Measurements from ENCODE around the gene EXOC3L4.

Gene EXOC3L4

GRCh38 chr14:103126088-103126872, 31.8 kb downstream of the EXOC3L4 start:
- no peak for DNase-seq

GRCh38 chr14:103126873-103127304, 32.4 kb downstream of the EXOC3L4 start:
- no peak for DNase-seq
- in situ Hi-C loops (cut with HindIII; ENCODE audit: low pct_ligation_motif_present, low pct_unique_long_range_greater_than_20kb, low sequenced_read_pairs), result no loop called here

More at GRCh38 chr14:103126088-103126872, 31.8 kb downstream of the EXOC3L4 start:
- in situ Hi-C loops (cut with HindIII; ENCODE audit: low pct_ligation_motif_present, low pct_unique_long_range_greater_than_20kb, low sequenced_read_pairs), result no loop called here

GRCh38 chr14:103127356-103127755, 32.8 kb downstream of the EXOC3L4 start:
- in situ Hi-C loops (cut with HindIII; ENCODE audit: low pct_ligation_motif_present, low pct_unique_long_range_greater_than_20kb, low sequenced_read_pairs), result no loop called here
- DNase-seq, result no peak

GRCh38 chr14:103127861-103128598, 33.5 kb downstream of the EXOC3L4 start:
- DNase-seq, result no peak
- in situ Hi-C loops (cut with HindIII; ENCODE audit: low pct_ligation_motif_present, low pct_unique_long_range_greater_than_20kb, low sequenced_read_pairs), result no loop called here

- no peak for DNase-seq
- in situ Hi-C loops (cut with HindIII; ENCODE audit: low pct_ligation_motif_present, low pct_unique_long_range_greater_than_20kb, low sequenced_read_pairs), result no loop called here
Measured at GRCh38 chr14:103128631-103129300, 34.2 kb downstream of the EXOC3L4 start.

GRCh38 chr14:103129301-103130016, 34.9 kb downstream of the EXOC3L4 start:
- DNase-seq, result peak; percentile 44
- in situ Hi-C loops (cut with HindIII; ENCODE audit: low pct_ligation_motif_present, low pct_unique_long_range_greater_than_20kb, low sequenced_read_pairs), result no loop called here

- in situ Hi-C loops (cut with HindIII; ENCODE audit: low pct_ligation_motif_present, low pct_unique_long_range_greater_than_20kb, low sequenced_read_pairs), result no loop called here
- DNase-seq, result no peak
Measured at GRCh38 chr14:103130017-103130764, 35.7 kb downstream of the EXOC3L4 start.

GRCh38 chr14:103130965-103131364, 36.4 kb downstream of the EXOC3L4 start:
- in situ Hi-C loops (cut with HindIII; ENCODE audit: low pct_ligation_motif_present, low pct_unique_long_range_greater_than_20kb, low sequenced_read_pairs), result no loop called here

GRCh38 chr14:103131580-103131979, 37.1 kb downstream of the EXOC3L4 start:
- in situ Hi-C loops (cut with HindIII; ENCODE audit: low pct_ligation_motif_present, low pct_unique_long_range_greater_than_20kb, low sequenced_read_pairs), result no loop called here
- no peak for DNase-seq

More at GRCh38 chr14:103130965-103131364, 36.4 kb downstream of the EXOC3L4 start:
- DNase-seq, result no peak

GRCh38 chr14:103132381-103133209, 38.1 kb downstream of the EXOC3L4 start:
- no peak for DNase-seq
- in situ Hi-C loops (cut with HindIII; ENCODE audit: low pct_ligation_motif_present, low pct_unique_long_range_greater_than_20kb, low sequenced_read_pairs), result no loop called here

- DNase-seq, result no peak
- in situ Hi-C loops (cut with HindIII; ENCODE audit: low pct_ligation_motif_present, low pct_unique_long_range_greater_than_20kb, low sequenced_read_pairs), result no loop called here
Measured at GRCh38 chr14:103133210-103134140, 39.0 kb downstream of the EXOC3L4 start.

- in situ Hi-C loops (cut with HindIII; ENCODE audit: low pct_ligation_motif_present, low pct_unique_long_range_greater_than_20kb, low sequenced_read_pairs), result no loop called here
- no peak for DNase-seq
Measured at GRCh38 chr14:103134405-103134804, 39.9 kb downstream of the EXOC3L4 start.

GRCh38 chr14:103134919-103135318, 40.4 kb downstream of the EXOC3L4 start:
- no peak for DNase-seq
- in situ Hi-C loops (cut with HindIII; ENCODE audit: low pct_ligation_motif_present, low pct_unique_long_range_greater_than_20kb, low sequenced_read_pairs), result no loop called here

- in situ Hi-C loops (cut with HindIII; ENCODE audit: low pct_ligation_motif_present, low pct_unique_long_range_greater_than_20kb, low sequenced_read_pairs), result no loop called here
- no peak for DNase-seq
Measured at GRCh38 chr14:103135333-103136260, 41.1 kb downstream of the EXOC3L4 start.

Measured in ACHN (cell line).